ENCODE results near the gene TSKU. TPM values are rescaled to one million over a fixed set of nuclear protein-coding genes. Genes with fewer than 3 reads are reported as not detected.
A peak's percentile ranks its signal among the peaks of the same experiment; 100 is the strongest.

The TSKU gene
- total and polyA plus RNA-seq, 9 of the 15 experiments (the other 6 are each of a cell fraction or from before 2014, with no cell fraction given) = 0.60 to 11.9 (median 8.4) TPM

DNA sequence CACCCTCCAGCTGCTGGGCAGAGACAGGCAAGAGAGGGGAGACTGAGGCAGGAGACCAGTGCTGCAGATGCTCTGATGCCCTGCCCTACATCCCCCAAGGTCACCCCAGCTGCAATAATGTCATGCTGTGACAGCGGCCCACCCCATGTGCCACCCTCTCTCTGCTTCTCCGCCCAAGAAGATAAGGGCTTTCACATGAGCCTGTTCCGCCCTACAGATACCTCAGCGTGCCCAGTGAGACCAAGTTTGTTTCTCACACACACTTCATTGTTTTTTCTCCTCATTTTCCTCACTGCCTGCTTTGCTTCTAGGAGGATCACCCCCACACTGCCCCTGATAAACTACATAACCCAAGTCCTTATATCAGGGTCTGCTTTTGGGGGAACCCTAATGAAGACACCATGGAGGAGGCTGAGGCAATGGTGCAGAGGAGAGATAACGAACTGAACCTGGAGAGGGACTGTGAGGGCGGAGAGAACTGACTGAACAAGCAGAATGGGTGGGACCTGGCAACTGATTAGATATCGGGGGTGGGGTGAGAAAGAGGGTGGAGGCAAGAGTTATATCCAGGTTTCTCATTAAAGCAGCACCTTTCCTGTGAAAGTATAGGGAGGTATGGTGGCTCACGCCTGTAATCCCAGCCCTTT lies 37.5 kb upstream of the TSKU start (continued):
- TF ChIP-seq, protein P1, sequence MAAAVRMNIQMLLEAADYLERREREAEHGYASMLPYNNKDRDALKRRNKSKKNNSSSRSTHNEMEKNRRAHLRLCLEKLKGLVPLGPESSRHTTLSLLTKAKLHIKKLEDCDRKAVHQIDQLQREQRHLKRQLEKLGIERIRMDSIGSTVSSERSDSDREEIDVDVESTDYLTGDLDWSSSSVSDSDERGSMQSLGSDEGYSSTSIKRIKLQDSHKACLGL (CRISPR knock-in tag; IDR thresholded peaks at IDR 0.05; ENCODE audit: borderline replicate concordance, poor library complexity, severe bottlenecking) = no peak
- TF ChIP-seq ZNF75A (CRISPR knock-in tag; IDR thresholded peaks at IDR 0.05) (no peak), KLF10 (CRISPR knock-in tag; IDR thresholded peaks at IDR 0.05) (no peak), SRSF7 (optimal IDR thresholded peaks at IDR 0.05; ENCODE audit: low read depth, low read length) (no peak), BRF1 (IDR thresholded peaks at IDR 0.05; ENCODE audit: borderline replicate concordance, extremely low read depth, insufficient read length) (no peak)
- TF ChIP-seq, protein P2, sequence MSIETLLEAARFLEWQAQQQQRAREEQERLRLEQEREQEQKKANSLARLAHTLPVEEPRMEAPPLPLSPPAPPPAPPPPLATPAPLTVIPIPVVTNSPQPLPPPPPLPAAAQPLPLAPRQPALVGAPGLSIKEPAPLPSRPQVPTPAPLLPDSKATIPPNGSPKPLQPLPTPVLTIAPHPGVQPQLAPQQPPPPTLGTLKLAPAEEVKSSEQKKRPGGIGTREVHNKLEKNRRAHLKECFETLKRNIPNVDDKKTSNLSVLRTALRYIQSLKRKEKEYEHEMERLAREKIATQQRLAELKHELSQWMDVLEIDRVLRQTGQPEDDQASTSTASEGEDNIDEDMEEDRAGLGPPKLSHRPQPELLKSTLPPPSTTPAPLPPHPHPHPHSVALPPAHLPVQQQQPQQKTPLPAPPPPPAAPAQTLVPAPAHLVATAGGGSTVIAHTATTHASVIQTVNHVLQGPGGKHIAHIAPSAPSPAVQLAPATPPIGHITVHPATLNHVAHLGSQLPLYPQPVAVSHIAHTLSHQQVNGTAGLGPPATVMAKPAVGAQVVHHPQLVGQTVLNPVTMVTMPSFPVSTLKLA (conservative IDR thresholded peaks at IDR 0.05) = peak; percentile 26 to 77; a peak in 1 of 4 replicates
- TF ChIP-seq, protein P3, sequence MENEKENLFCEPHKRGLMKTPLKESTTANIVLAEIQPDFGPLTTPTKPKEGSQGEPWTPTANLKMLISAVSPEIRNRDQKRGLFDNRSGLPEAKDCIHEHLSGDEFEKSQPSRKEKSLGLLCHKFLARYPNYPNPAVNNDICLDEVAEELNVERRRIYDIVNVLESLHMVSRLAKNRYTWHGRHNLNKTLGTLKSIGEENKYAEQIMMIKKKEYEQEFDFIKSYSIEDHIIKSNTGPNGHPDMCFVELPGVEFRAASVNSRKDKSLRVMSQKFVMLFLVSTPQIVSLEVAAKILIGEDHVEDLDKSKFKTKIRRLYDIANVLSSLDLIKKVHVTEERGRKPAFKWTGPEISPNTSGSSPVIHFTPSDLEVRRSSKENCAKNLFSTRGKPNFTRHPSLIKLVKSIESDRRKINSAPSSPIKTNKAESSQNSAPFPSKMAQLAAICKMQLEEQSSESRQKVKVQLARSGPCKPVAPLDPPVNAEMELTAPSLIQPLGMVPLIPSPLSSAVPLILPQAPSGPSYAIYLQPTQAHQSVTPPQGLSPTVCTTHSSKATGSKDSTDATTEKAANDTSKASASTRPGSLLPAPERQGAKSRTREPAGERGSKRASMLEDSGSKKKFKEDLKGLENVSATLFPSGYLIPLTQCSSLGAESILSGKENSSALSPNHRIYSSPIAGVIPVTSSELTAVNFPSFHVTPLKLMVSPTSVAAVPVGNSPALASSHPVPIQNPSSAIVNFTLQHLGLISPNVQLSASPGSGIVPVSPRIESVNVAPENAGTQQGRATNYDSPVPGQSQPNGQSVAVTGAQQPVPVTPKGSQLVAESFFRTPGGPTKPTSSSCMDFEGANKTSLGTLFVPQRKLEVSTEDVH (IDR thresholded peaks at IDR 0.05; ENCODE audit: low read depth, partially characterized antibody) = no peak
- TF ChIP-seq, protein P4, sequence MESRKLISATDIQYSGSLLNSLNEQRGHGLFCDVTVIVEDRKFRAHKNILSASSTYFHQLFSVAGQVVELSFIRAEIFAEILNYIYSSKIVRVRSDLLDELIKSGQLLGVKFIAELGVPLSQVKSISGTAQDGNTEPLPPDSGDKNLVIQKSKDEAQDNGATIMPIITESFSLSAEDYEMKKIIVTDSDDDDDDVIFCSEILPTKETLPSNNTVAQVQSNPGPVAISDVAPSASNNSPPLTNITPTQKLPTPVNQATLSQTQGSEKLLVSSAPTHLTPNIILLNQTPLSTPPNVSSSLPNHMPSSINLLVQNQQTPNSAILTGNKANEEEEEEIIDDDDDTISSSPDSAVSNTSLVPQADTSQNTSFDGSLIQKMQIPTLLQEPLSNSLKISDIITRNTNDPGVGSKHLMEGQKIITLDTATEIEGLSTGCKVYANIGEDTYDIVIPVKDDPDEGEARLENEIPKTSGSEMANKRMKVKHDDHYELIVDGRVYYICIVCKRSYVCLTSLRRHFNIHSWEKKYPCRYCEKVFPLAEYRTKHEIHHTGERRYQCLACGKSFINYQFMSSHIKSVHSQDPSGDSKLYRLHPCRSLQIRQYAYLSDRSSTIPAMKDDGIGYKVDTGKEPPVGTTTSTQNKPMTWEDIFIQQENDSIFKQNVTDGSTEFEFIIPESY (CRISPR knock-in tag; IDR thresholded peaks at IDR 0.05) = no peak
- TF ChIP-seq, protein P5, sequence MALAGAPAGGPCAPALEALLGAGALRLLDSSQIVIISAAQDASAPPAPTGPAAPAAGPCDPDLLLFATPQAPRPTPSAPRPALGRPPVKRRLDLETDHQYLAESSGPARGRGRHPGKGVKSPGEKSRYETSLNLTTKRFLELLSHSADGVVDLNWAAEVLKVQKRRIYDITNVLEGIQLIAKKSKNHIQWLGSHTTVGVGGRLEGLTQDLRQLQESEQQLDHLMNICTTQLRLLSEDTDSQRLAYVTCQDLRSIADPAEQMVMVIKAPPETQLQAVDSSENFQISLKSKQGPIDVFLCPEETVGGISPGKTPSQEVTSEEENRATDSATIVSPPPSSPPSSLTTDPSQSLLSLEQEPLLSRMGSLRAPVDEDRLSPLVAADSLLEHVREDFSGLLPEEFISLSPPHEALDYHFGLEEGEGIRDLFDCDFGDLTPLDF (CRISPR knock-in tag; IDR thresholded peaks at IDR 0.05) = no peak
- TF ChIP-seq, protein P6, sequence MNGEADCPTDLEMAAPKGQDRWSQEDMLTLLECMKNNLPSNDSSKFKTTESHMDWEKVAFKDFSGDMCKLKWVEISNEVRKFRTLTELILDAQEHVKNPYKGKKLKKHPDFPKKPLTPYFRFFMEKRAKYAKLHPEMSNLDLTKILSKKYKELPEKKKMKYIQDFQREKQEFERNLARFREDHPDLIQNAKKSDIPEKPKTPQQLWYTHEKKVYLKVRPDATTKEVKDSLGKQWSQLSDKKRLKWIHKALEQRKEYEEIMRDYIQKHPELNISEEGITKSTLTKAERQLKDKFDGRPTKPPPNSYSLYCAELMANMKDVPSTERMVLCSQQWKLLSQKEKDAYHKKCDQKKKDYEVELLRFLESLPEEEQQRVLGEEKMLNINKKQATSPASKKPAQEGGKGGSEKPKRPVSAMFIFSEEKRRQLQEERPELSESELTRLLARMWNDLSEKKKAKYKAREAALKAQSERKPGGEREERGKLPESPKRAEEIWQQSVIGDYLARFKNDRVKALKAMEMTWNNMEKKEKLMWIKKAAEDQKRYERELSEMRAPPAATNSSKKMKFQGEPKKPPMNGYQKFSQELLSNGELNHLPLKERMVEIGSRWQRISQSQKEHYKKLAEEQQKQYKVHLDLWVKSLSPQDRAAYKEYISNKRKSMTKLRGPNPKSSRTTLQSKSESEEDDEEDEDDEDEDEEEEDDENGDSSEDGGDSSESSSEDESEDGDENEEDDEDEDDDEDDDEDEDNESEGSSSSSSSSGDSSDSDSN (IDR thresholded peaks at IDR 0.05; ENCODE audit: borderline replicate concordance in 1 of 2, low read depth in 2 of 2, low read length in 2 of 2) = no peak

Measured in K562 (cell line).